Endothelial cell of umbilical vein (primary cell): ENCODE results near the gene MEIOSIN. TPM values are rescaled to one million over a fixed set of nuclear protein-coding genes. Genes with fewer than 3 reads are reported as not detected.
A peak's percentile ranks its signal among the peaks of the same experiment; 100 is the strongest.
"Not testable (repeated sequence)": the region's sequence is repeated elsewhere in the genome, so short reads cannot be mapped to it uniquely, and the experiment has no call there.

ENCODE experiments used
- BruUV-seq: library from RNA; stranded (reverse); fragments of 400-500 nt; replicated peaks from 2 replicates; lab custom pipeline; 2021; lab: Mats Ljungman, UMichigan
- CTCF ChIA-PET: fragments of 300-600, 350-600 bp; sonication (Branson Sonifier 250); formaldehyde crosslinking; loops from one replicate; lab custom pipeline; 2021; ENCODE audit warnings: antibody characterized with exemption, inconsistent platforms; lab: Charles Lee
- POLR2A ChIA-PET: fragments of 300-600, 350-600 bp; sonication (Branson Sonifier 250); formaldehyde crosslinking; loops from one replicate; lab custom pipeline; 2021; ENCODE audit warnings: antibody characterized with exemption, inconsistent platforms; lab: Charles Lee
- DNase-seq: peaks from one replicate; pipeline ENCODE4 v3.0.0-alpha.2; 2011; ENCODE audit warnings: low read depth, low spot score
- FAIRE-seq: peaks from 2 replicates; lab custom pipeline; 2011; peaks lifted over from hg19 to GRCh38; lab: Jason Lieb, UNC
- H2AFZ ChIP-seq: 2 replicates; pipeline ENCODE4 v1.6.0; 2012; ENCODE audit warnings: low read depth, low read length, control low read depth, inconsistent platforms
- H3K27ac ChIP-seq: 2 replicates; pipeline ENCODE4 v1.5.1; 2011; ENCODE audit warnings: low read depth, mild to moderate bottlenecking, control low read depth, low read length, moderate library complexity; ENCODE audit not compliant: insufficient read depth
- H3K27me3 ChIP-seq, 2 experiments: 2 replicates each; pipeline versions ENCODE4 v1.6.0 to v1.6.1; 2011; ENCODE audit warnings: low read length in 2 of 2, mixed read lengths in 1 of 2; ENCODE audit not compliant: control insufficient read depth in 2 of 2, insufficient read depth in 2 of 2
- H3K36me3 ChIP-seq, 2 experiments: 2 replicates in 1 of 2; 3 replicates in 1 of 2; pipeline ENCODE4 v1.5.1; 2011; ENCODE audit warnings: low read length in 2 of 2, mild to moderate bottlenecking in 1 of 2, moderate library complexity in 1 of 2; ENCODE audit not compliant: control insufficient read depth in 2 of 2, insufficient read depth in 2 of 2; ENCODE audit errors: extremely low read depth in 1 of 2
- H3K4me1 ChIP-seq: 3 replicates; pipeline ENCODE4 v1.5.1; 2011; ENCODE audit warnings: mild to moderate bottlenecking, low read length; ENCODE audit not compliant: control insufficient read depth, insufficient read depth; ENCODE audit errors: extremely low read depth
- H3K4me2 ChIP-seq: 2 replicates; pipeline ENCODE4 v1.6.1; 2011; ENCODE audit warnings: low read length, control low read depth, mixed read lengths; ENCODE audit not compliant: insufficient read depth
- H3K4me3 ChIP-seq, 3 experiments: fragments of 200-600 bp in 1 of 3; sonication (generic), shearing (Covaris generic) in 1 of 3; replicated peaks in 1 of 3; 2 replicates each; pipeline ENCODE4 v1.5.1; 2011 to 2016; ENCODE audit warnings: control low read depth in 3 of 3, low read length in 3 of 3, mild to moderate bottlenecking in 2 of 3, inconsistent platforms in 1 of 3, low read depth in 1 of 3, moderate library complexity in 1 of 3; ENCODE audit not compliant: insufficient read depth in 1 of 3
- H3K79me2 ChIP-seq: 2 replicates; pipeline ENCODE4 v1.6.0; 2012; ENCODE audit warnings: low read length, inconsistent platforms; ENCODE audit not compliant: control insufficient read depth, insufficient read depth
- H3K9ac ChIP-seq: replicated peaks from 2 replicates; pipeline ENCODE3; 2011; ENCODE audit warnings: low read length, control low read depth; ENCODE audit not compliant: insufficient read depth; ENCODE audit errors: extremely low read depth
- H3K9me1 ChIP-seq: replicated peaks from 3 replicates; pipeline ENCODE4 v1.6.0; 2011; ENCODE audit warnings: mild to moderate bottlenecking, low read length; ENCODE audit not compliant: control insufficient read depth, insufficient read depth; ENCODE audit errors: extremely low read depth
- H3K9me3 ChIP-seq: replicated peaks from 2 replicates; pipeline ENCODE4 v1.5.1; 2012; ENCODE audit warnings: low read length, inconsistent platforms; ENCODE audit not compliant: control insufficient read depth, insufficient read depth
- H4K20me1 ChIP-seq: replicated peaks from 2 replicates; pipeline ENCODE3; 2011; ENCODE audit warnings: mild to moderate bottlenecking, low read length; ENCODE audit not compliant: control insufficient read depth, insufficient read depth; ENCODE audit errors: extremely low read depth
- FOS ChIP-seq: IDR thresholded peaks from 2 replicates; pipeline ENCODE4 v1.6.1; 2011; ENCODE audit warnings: mild to moderate bottlenecking, low read length, moderate library complexity, borderline replicate concordance; ENCODE audit not compliant: insufficient read depth
- GATA2 ChIP-seq: IDR thresholded peaks from 2 replicates; pipeline ENCODE4 v1.7.0; 2011; ENCODE audit warnings: low read depth, mild to moderate bottlenecking, moderate library complexity, mixed read lengths, low read length; ENCODE audit not compliant: insufficient read length, insufficient read depth
- JUN ChIP-seq: IDR thresholded peaks from 2 replicates; pipeline ENCODE4 v1.6.1; 2011; ENCODE audit warnings: borderline replicate concordance, low read depth; ENCODE audit not compliant: insufficient read length, insufficient read depth
- MYC ChIP-seq: IDR thresholded peaks from one replicate; pipeline ENCODE4 v1.6.1; 2011; ENCODE audit warnings: mild to moderate bottlenecking, low read depth, low read length
- POLR2A ChIP-seq: IDR thresholded peaks from 2 replicates; pipeline ENCODE4 v1.6.1; 2012; ENCODE audit warnings: low read depth, mild to moderate bottlenecking, control low read depth, low read length
- POLR2AphosphoS5 ChIP-seq: IDR thresholded peaks from 2 replicates; pipeline ENCODE4 v1.6.1; 2012; ENCODE audit warnings: low read depth, mild to moderate bottlenecking, control low read depth, low read length, moderate library complexity; ENCODE audit not compliant: insufficient read depth
- dilution Hi-C: fragments of 300-500 bp; cut with MboI; formaldehyde crosslinking; loops from one replicate; pipeline ENCODE4 v1.15.0; 2019; ENCODE audit warnings: low sequenced_read_pairs; ENCODE audit not compliant: extremely low pct_ligation_motif_present
- intact Hi-C: fragments of 100-400 bp; cut with micrococcal nuclease; formaldehyde crosslinking; loops from one replicate; pipeline ENCODE4 v1.10.0; 2022
- polyA plus RNA-seq, 4 experiments: library from polyadenylated mRNA; depleted of rRNA in 3 of 4; stranded (reverse) in 3 of 4; unstranded in 1 of 4; fragments of >200 nt; gene quantifications; 2 replicates each; pipeline versions ENCODE4 v1.2.1 to v1.2.3, GENCODE V29; 2011 to 2012; ENCODE audit warnings: missing spikeins in 1 of 4
- total RNA-seq: library from RNA; stranded (reverse); gene quantifications from 2 replicates; pipeline ENCODE4 v1.2.3, GENCODE V29; 2021
- TF ChIP-seq, protein P1 (sequence below), 2 donors: IDR thresholded peaks; 1 replicate in 1 of 2; 2 replicates in 1 of 2; pipeline ENCODE4 v1.5.1; 2011; ENCODE audit warnings: low read length in 2 of 2, mild to moderate bottlenecking in 2 of 2, moderate library complexity in 2 of 2, control low read depth in 1 of 2, inconsistent platforms in 1 of 2, low read depth in 1 of 2; ENCODE audit not compliant: insufficient read depth in 1 of 2; ENCODE audit errors: extremely low read depth in 1 of 2

Gene MEIOSIN
- total and polyA plus RNA-seq, 2 donors (not counting 3 experiments of a cell fraction or from before 2014, with no cell fraction given) = not detected

DNA sequence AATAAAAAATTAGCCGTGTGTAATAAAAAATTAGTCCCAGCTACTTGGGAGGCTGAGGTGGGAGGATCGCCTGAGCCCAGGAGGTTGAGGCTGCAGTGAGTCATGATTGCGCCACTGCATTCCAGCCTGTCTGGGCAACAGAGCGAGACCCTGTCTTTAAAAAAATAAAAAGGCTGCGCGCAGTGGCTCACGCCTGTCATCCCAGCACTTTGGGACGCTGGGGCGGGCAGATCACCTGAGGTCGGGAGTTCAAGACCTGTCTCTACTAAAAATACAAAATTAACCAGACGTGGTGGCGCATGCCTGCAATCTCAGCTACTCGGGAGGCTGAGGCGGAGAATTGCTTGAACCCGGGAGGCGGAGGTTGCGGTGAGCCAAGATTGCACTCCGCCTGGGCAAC, 4.6 kb upstream of the MEIOSIN start:
- H3K27me3 ChIP-seq, BruUV-seq, H3K9me1 ChIP-seq, CTCF ChIA-PET, H3K4me1 ChIP-seq, H2AFZ ChIP-seq, H3K9ac ChIP-seq, dilution Hi-C loops, intact Hi-C loops, H3K27ac ChIP-seq, H3K4me3 ChIP-seq, FAIRE-seq, DNase-seq, POLR2A ChIA-PET, H3K9me3 ChIP-seq, H3K36me3 ChIP-seq, H4K20me1 ChIP-seq, H3K4me2 ChIP-seq: not testable (repeated sequence)
- H3K79me2 ChIP-seq = peaks cover 45% of the 10 kb centered on the region

DNA sequence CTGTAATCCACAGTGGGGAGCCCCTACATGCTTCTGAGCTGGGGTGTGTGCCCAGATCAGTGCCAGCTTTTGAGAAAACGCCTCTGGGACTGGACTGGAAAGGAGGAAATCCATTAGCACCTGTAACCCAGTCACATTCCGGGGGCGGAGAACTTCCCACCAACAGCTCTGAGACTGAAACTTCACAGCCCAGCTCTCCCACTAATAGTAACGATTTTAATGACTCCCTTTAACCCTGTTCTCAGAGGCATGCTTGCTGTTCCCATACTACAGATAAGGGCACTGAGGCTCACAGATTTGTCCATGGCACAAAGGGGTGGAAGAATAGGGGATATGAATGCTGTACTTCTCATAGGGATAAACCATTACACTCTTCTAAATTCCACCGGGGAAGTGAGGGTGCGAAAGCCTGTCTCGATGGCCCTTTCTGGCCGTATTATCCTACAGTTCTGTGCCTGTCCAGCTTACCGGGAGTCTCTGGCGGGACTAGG, 3.4 kb upstream of the MEIOSIN start:
- Histone ChIP-seq H3K79me2 (peaks cover 45% of the 10 kb centered on the region), H3K4me2 (peak overlapping the region; percentile 58), H4K20me1 (no peaks in the 10 kb centered on the region), H3K9me3 (no peaks in the 10 kb centered on the region), H3K9me1 (no peaks in the 10 kb centered on the region), H3K4me1 (peaks cover 6% of the 10 kb centered on the region), H3K9ac (peak overlapping the region; percentile 80), H3K36me3 (no peaks in the 10 kb centered on the region), H3K27ac (no peak overlapping the region), H3K4me3 (peak overlapping the region; percentile 81 to 83 (median 82)), H2AFZ (peak overlapping the region; percentile 17), H3K27me3 (no peaks in the 10 kb centered on the region)
- intact Hi-C loops (loop anchor here (1.0 kb wide), 2 partner anchors 38 to 84 kb away; partner anchors contain the start of gene QPCTL), dilution Hi-C loops (no loop called here)
- FAIRE-seq = peak; percentile 70
- ChIA-PET CTCF (interaction anchor here (1.0 to 2.1 kb wide), 8 partner anchors 10 to 87 kb away, joined by 3 to 13 read pairs (median 5); partner anchors contain the start of genes QPCTL and SIX5), POLR2A (interaction anchor here (1.0 kb wide), 1 partner anchor 12 kb away, joined by 3 read pairs; no protein-coding TSS in a partner anchor)
- DNase-seq = peak; percentile 30
- TF ChIP-seq GATA2 (no peak), POLR2A (no peak), POLR2AphosphoS5 (no peak), JUN (no peak), MYC (no peak), FOS (no peak)
- TF ChIP-seq, protein P1, sequence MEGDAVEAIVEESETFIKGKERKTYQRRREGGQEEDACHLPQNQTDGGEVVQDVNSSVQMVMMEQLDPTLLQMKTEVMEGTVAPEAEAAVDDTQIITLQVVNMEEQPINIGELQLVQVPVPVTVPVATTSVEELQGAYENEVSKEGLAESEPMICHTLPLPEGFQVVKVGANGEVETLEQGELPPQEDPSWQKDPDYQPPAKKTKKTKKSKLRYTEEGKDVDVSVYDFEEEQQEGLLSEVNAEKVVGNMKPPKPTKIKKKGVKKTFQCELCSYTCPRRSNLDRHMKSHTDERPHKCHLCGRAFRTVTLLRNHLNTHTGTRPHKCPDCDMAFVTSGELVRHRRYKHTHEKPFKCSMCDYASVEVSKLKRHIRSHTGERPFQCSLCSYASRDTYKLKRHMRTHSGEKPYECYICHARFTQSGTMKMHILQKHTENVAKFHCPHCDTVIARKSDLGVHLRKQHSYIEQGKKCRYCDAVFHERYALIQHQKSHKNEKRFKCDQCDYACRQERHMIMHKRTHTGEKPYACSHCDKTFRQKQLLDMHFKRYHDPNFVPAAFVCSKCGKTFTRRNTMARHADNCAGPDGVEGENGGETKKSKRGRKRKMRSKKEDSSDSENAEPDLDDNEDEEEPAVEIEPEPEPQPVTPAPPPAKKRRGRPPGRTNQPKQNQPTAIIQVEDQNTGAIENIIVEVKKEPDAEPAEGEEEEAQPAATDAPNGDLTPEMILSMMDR (IDR thresholded peaks at IDR 0.05; ENCODE audit: extremely low read depth in 1 of 2, insufficient read depth in 1 of 2, low read depth in 1 of 2, low read length in 2 of 2) = no peak
- BruUV-seq = TSS peak; percentile 38
